Panc1 (cell line): Measurements from ENCODE around the gene WDR75. TPM values are rescaled to one million over a fixed set of nuclear protein-coding genes. Genes with fewer than 3 reads are reported as not detected.

Source experiments
- ATAC-seq: fragments of 200-7000 bp; cut with Tn5 transposase; 2 replicates; pipeline ENCODE4 v1.9.1; 2020; ENCODE audit warnings: mild to moderate bottlenecking, moderate library complexity
- BruUV-seq: library from RNA; stranded (reverse); fragments of 400-500 nt; replicated peaks from 2 replicates; lab custom pipeline; 2021; lab: Mats Ljungman, UMichigan
- CTCF ChIA-PET: fragments of 300-600 bp; sonication (Branson Sonifier 250); formaldehyde crosslinking; loops from one replicate; lab custom pipeline; 2022; ENCODE audit warnings: antibody characterized with exemption; lab: Charles Lee
- POLR2A ChIA-PET: fragments of 300-600 bp; sonication (Branson Sonifier 250); formaldehyde crosslinking; loops from one replicate; lab custom pipeline; 2022; ENCODE audit warnings: antibody characterized with exemption; lab: Charles Lee
- DNase-seq: peaks from one replicate; pipeline ENCODE4 v3.0.0-alpha.2; 2010; ENCODE audit warnings: low read depth, low spot score
- H3K27ac ChIP-seq: 2 replicates; pipeline ENCODE4 v1.5.1; 2011; ENCODE audit warnings: mild to moderate bottlenecking, low read length, inconsistent platforms
- H3K27me3 ChIP-seq: fragments of 200-500 bp; sonication (Bioruptor generic); 2 replicates; pipeline ENCODE4 v1.6.0; 2014; ENCODE audit warnings: low read length, inconsistent platforms; ENCODE audit not compliant: control insufficient read depth, insufficient read depth
- H3K36me3 ChIP-seq: fragments of 200-500 bp; sonication (Bioruptor generic); 2 replicates; pipeline ENCODE4 v1.5.1; 2014; ENCODE audit warnings: inconsistent platforms, mild to moderate bottlenecking, low read length, moderate library complexity; ENCODE audit not compliant: control insufficient read depth, insufficient read depth
- H3K4me1 ChIP-seq: 2 replicates; pipeline ENCODE4 v1.5.1; 2011; ENCODE audit warnings: inconsistent platforms, mild to moderate bottlenecking, low read length, moderate library complexity; ENCODE audit not compliant: control insufficient read depth, insufficient read depth
- H3K4me3 ChIP-seq, 2 experiments: 2 replicates each; pipeline ENCODE4 v1.5.1; 2011 to 2012; ENCODE audit warnings: low read depth in 2 of 2, low read length in 2 of 2, mild to moderate bottlenecking in 2 of 2, inconsistent platforms in 1 of 2, moderate library complexity in 1 of 2
- H3K9me3 ChIP-seq: fragments of 200-500 bp; sonication (Bioruptor generic); 2 replicates; pipeline ENCODE4 v1.5.1; 2014; ENCODE audit warnings: low read depth, mild to moderate bottlenecking, inconsistent platforms, low read length, moderate library complexity; ENCODE audit not compliant: control insufficient read depth, insufficient read depth
- POLR2AphosphoS5 ChIP-seq: IDR thresholded peaks from 2 replicates; pipeline ENCODE4 v1.6.1; 2012; ENCODE audit warnings: mild to moderate bottlenecking, low read depth, low read length, moderate library complexity
- REST ChIP-seq, 2 experiments: IDR thresholded peaks; 2 replicates each; pipeline ENCODE4 v1.6.1; 2011 to 2012; ENCODE audit warnings: low read depth in 2 of 2, control low read depth in 1 of 2, low read length in 1 of 2, mild to moderate bottlenecking in 1 of 2, moderate library complexity in 1 of 2; ENCODE audit not compliant: insufficient read depth in 1 of 2
- SIN3A ChIP-seq: IDR thresholded peaks from 2 replicates; pipeline ENCODE4 v1.6.1; 2012; ENCODE audit warnings: low read depth, mild to moderate bottlenecking, low read length, moderate library complexity, borderline replicate concordance; ENCODE audit not compliant: insufficient read depth
- TCF7L2 ChIP-seq: IDR thresholded peaks from 2 replicates; pipeline ENCODE4 v1.6.1; 2011; ENCODE audit warnings: mild to moderate bottlenecking, low read depth, low read length, inconsistent platforms
- in situ Hi-C: cut with HindIII; loops from 2 replicates; pipeline ENCODE4 v1.10.0; 2016; ENCODE audit warnings: low sequenced_read_pairs, low pct_unique_long_range_greater_than_20kb
- intact Hi-C: fragments of 100-400 bp; cut with micrococcal nuclease; formaldehyde crosslinking; loops from one replicate; pipeline ENCODE4 v1.10.0; 2022; ENCODE audit not compliant: unreplicated experiment
- total RNA-seq: library from RNA; stranded (reverse); gene quantifications from one replicate; pipeline ENCODE4 v1.2.1, GENCODE V29; 2021; ENCODE audit not compliant: unreplicated experiment
- TF ChIP-seq, protein P1 (sequence below): fragments of 450-650 bp; IDR thresholded peaks from 2 replicates; pipeline ENCODE4 v1.5.1; 2017; ENCODE audit warnings: mild to moderate bottlenecking

The WDR75 gene
- total RNA-seq, 1 experiment from 2014 or later = 58.3 TPM

GRCh38 chr2:189409647-189410046, 31.6 kb upstream of the WDR75 start:
- TF ChIP-seq REST (IDR thresholded peaks at IDR 0.05; ENCODE audit: insufficient read depth in 1 of 2, low read depth in 2 of 2, low read length in 1 of 2) = no peak
- TF ChIP-seq POLR2AphosphoS5 = no peak
- no peak for TF ChIP-seq SIN3A
- no peak for TF ChIP-seq TCF7L2
- TF ChIP-seq, protein P1, sequence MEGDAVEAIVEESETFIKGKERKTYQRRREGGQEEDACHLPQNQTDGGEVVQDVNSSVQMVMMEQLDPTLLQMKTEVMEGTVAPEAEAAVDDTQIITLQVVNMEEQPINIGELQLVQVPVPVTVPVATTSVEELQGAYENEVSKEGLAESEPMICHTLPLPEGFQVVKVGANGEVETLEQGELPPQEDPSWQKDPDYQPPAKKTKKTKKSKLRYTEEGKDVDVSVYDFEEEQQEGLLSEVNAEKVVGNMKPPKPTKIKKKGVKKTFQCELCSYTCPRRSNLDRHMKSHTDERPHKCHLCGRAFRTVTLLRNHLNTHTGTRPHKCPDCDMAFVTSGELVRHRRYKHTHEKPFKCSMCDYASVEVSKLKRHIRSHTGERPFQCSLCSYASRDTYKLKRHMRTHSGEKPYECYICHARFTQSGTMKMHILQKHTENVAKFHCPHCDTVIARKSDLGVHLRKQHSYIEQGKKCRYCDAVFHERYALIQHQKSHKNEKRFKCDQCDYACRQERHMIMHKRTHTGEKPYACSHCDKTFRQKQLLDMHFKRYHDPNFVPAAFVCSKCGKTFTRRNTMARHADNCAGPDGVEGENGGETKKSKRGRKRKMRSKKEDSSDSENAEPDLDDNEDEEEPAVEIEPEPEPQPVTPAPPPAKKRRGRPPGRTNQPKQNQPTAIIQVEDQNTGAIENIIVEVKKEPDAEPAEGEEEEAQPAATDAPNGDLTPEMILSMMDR = no peak
- Histone ChIP-seq H3K4me3 (no peak overlapping the region), H3K27ac (peak overlapping the region; percentile 13; the same call in 1 of the 2 replicates), H3K4me1 (peaks cover 21% of the 10 kb centered on the region), H3K36me3 (no peaks in the 10 kb centered on the region), H3K27me3 (no peaks in the 10 kb centered on the region), H3K9me3 (no peaks in the 10 kb centered on the region)
- in situ Hi-C loops = no loop called here
- ATAC-seq = no peak
- intact Hi-C loops = loop anchor here (5.0 to 10.0 kb wide), 2 partner anchors 122 to 425 kb away; no protein-coding TSS in a partner anchor
- BruUV-seq = no TSS peak
- ChIA-PET POLR2A (interaction anchor here (0.6 kb wide), 1 partner anchor 887 kb away, joined by 4 read pairs; no protein-coding TSS in a partner anchor), CTCF (no interaction called here)
- no peak for DNase-seq

DNA sequence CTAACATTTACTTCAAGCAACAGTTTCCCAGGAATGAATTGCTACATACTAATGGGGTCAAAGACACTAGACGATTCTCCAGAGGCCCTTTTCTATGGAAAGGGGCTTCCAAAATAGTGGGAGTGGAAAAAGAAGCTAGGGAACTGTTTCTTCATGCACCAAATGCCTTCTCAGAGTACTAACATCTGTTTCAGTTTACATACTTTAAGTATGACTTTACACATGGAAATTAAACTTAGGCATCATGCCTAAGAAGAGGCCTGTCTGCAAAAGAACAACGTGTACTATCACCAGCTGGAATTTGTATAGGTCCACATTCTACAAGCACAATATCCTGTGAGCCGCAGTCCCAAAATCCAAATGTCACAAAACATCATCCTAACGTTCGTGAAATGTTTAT, 29.4 kb upstream of the WDR75 start:
- Histone ChIP-seq H3K27me3 (no peaks in the 10 kb centered on the region), H3K36me3 (no peaks in the 10 kb centered on the region), H3K9me3 (no peaks in the 10 kb centered on the region), H3K27ac (peak overlapping the region; percentile 72), H3K4me1 (peaks cover 18% of the 10 kb centered on the region), H3K4me3 (no peak overlapping the region)
- DNase-seq (no peak), ATAC-seq (peak; percentile 73)
- BruUV-seq = no TSS peak
- in situ Hi-C loops = no loop called here
- ChIA-PET POLR2A (no interaction called here), CTCF (interaction anchor here (1.1 kb wide), 1 partner anchor 296 kb away, joined by 3 read pairs; no protein-coding TSS in a partner anchor)
- intact Hi-C loops = loop anchor here (2.0 to 10.0 kb wide), 4 partner anchors 125 to 887 kb away; no protein-coding TSS in a partner anchor
- TF ChIP-seq TCF7L2 (no peak), REST (IDR thresholded peaks at IDR 0.05; ENCODE audit: insufficient read depth in 1 of 2, low read depth in 2 of 2, low read length in 1 of 2) (no peak), SIN3A (no peak), POLR2AphosphoS5 (no peak)
- TF ChIP-seq, protein P1 = no peak
